Measurements from ENCODE around the gene AKIRIN2.

DNA sequence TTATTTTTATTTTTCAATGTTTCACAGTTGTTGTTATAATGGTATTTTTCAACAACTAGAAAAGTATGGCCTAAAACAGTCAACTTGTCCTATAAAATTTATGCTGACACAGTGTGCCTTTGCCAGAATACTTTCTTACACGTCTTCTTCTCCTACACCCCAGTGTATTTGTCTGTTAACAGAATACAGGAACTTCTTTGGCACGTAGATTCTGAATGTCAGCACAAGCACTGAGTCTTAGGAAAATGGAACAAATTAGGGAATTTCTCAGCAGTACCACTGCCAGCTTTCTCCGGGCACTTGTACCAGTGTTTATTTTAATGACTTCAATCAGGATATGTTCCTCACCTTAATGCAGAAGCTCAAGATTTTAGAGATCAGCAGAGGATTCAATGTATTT, 26.7 kb upstream of the AKIRIN2 start:
- TF ChIP-seq, protein P1, sequence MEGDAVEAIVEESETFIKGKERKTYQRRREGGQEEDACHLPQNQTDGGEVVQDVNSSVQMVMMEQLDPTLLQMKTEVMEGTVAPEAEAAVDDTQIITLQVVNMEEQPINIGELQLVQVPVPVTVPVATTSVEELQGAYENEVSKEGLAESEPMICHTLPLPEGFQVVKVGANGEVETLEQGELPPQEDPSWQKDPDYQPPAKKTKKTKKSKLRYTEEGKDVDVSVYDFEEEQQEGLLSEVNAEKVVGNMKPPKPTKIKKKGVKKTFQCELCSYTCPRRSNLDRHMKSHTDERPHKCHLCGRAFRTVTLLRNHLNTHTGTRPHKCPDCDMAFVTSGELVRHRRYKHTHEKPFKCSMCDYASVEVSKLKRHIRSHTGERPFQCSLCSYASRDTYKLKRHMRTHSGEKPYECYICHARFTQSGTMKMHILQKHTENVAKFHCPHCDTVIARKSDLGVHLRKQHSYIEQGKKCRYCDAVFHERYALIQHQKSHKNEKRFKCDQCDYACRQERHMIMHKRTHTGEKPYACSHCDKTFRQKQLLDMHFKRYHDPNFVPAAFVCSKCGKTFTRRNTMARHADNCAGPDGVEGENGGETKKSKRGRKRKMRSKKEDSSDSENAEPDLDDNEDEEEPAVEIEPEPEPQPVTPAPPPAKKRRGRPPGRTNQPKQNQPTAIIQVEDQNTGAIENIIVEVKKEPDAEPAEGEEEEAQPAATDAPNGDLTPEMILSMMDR (conservative IDR thresholded peaks at IDR 0.05; ENCODE audit: low read depth, low read length): no peak
- TF ChIP-seq EZH2 (IDR thresholded peaks at IDR 0.05; ENCODE audit: borderline replicate concordance, low read depth, low read length, poor library complexity, severe bottlenecking): no peak
